Measurements from ENCODE around the gene GLYAT.
"Not testable (repeated sequence)": the region's sequence is repeated elsewhere in the genome, so short reads cannot be mapped to it uniquely, and the experiment has no call there.

Gene GLYAT

DNA sequence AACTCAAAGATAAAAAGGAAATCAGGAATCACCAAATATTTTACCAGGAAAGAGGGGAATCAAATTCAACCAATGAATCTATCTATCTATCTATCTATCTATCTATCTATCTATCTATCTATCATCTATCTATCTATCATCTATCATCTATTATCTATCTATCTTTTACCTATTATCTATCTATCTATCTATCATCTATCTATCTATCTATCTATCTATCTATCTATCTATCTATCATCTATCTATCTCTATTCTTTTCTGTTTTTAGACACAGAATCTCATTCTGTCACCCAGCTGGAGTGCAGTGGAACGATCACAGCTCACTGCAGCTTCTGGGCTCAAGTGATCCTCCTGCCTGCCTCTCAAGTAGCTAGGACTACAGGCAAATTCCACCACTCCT, 54.2 kb downstream of the GLYAT start:
- DNase-seq (ENCODE audit: low read depth in 2 of 2), result not testable (repeated sequence)

GRCh38 chr11:58676563-58677135, 55.1 kb downstream of the GLYAT start:
- no peak for DNase-seq (ENCODE audit: low read depth in 2 of 2)

DNA sequence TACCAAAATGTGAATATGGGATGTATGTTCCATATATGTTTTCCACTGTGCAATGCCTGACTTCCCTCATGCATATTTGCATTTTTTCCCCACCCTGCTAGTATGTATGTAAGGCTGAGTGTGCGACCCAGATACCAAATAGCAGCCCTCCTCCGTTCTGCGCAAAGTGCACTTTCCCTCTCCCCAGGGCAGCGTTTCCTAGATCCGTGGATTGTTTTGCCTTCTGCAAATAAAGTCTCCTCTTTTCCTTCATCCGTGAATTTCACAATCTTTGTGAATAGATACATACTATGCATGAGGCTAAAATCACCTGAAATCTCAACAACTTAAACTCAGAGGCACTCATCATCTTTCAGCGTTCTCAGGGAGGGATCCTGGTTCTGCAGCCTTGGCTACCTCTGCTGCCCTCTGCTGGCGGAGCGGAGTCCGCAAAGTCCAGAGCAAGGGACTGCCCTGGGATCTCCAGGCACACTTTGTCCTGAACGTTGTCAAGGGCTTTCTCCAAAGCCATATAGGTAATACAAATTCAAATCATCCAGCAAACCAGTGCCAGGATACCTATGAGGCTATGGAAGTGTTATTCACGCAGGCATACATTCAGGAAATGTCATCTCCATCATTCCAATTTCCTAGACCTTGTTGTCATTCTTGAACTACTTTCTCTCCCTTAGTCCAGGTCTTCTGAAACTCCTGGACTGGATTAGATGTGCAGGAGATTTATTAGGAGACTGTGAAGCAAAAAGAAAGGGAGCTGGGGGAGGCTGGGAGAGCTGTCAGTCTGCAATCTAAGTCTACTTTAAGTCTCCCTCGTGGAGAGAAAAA, 56.2 kb downstream of the GLYAT start:
- DNase-seq (ENCODE audit: low read depth in 2 of 2), result peak; percentile 69 to 75

DNA sequence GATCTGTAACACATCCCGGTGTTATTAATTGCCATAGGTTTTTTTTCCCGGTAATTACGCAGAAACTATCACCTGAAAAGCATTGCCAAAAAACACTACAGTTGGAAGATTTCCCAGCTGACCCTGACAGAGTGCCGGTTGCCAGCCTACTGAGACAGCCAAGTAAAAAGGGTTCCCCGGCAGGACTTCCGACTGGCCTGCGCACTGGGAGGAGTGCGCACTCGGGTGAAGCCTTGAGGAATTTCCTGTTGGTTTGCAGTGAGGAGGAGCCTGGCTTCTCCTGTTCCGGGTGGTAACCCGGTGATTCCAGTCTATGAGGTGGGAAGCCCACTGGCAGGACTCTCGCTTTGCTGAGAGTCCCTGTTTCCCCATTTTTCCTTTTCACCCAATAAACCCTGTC, 57.1 kb downstream of the GLYAT start:
- no peak for DNase-seq (ENCODE audit: low read depth in 2 of 2)

GRCh38 chr11:58671983-58672633, 59.6 kb downstream of the GLYAT start:
- DNase-seq (ENCODE audit: low read depth in 2 of 2), result no peak

- no peak for DNase-seq (ENCODE audit: low read depth in 2 of 2)
Observed at GRCh38 chr11:58659910-58660570, 71.7 kb downstream of the GLYAT start.

GRCh38 chr11:58659404-58659803, 72.3 kb downstream of the GLYAT start:
- no peak for DNase-seq (ENCODE audit: low read depth in 2 of 2)

Measured in activated CD4-positive, alpha-beta T cell treated with anti-CD3 and anti-CD28 coated beads for 24 hours (primary cell).